CD14-positive monocyte (primary cell): ENCODE results near the gene TSHZ2. TPM values are rescaled to one million over a fixed set of nuclear protein-coding genes. Genes with fewer than 3 reads are reported as not detected.

Experiments
- DNase-seq, 3 donors: peaks; one replicate each; pipeline ENCODE4 v3.0.0-alpha.2; 2011 to 2022
- H2AFZ ChIP-seq: 2 replicates; pipeline ENCODE4 v1.6.0; 2012; ENCODE audit warnings: mild to moderate bottlenecking, low read depth, low read length, inconsistent platforms; ENCODE audit not compliant: insufficient read depth, poor library complexity, severe bottlenecking
- H3K27ac ChIP-seq, 2 donors: 1 replicate in 1 of 2; 2 replicates in 1 of 2; pipeline ENCODE4 v1.5.1; 2012 to 2013; ENCODE audit warnings: low read length in 2 of 2, control low read depth in 1 of 2, inconsistent platforms in 1 of 2, low read depth in 1 of 2, mild to moderate bottlenecking in 1 of 2
- H3K27me3 ChIP-seq, 2 donors: one replicate each; pipeline versions ENCODE4 v1.6.0 to v1.6.1; 2011 to 2013; ENCODE audit warnings: low read length in 2 of 2; ENCODE audit not compliant: control insufficient read depth in 2 of 2, insufficient read depth in 2 of 2
- H3K36me3 ChIP-seq, 2 donors: replicated peaks in 1 of 2; 1 replicate in 1 of 2; 2 replicates in 1 of 2; pipeline versions ENCODE4 v1.5.1 to v1.6.1; 2012 to 2013; ENCODE audit warnings: low read length in 2 of 2, control low read depth in 1 of 2, inconsistent platforms in 1 of 2, mild to moderate bottlenecking in 1 of 2; ENCODE audit not compliant: insufficient read depth in 2 of 2, control insufficient read depth in 1 of 2
- H3K4me1 ChIP-seq, 2 donors: 1 replicate in 1 of 2; 2 replicates in 1 of 2; pipeline versions ENCODE4 v1.5.1 to v1.6.1; 2012 to 2013; ENCODE audit warnings: low read length in 2 of 2, control low read depth in 1 of 2, inconsistent platforms in 1 of 2, mild to moderate bottlenecking in 1 of 2, moderate library complexity in 1 of 2; ENCODE audit not compliant: insufficient read depth in 2 of 2, control insufficient read depth in 1 of 2
- H3K4me2 ChIP-seq: replicated peaks from 2 replicates; pipeline ENCODE3; 2012; ENCODE audit warnings: low read length, moderate library complexity, mild to moderate bottlenecking; ENCODE audit not compliant: poor library complexity, severe bottlenecking; ENCODE audit errors: extremely low read depth
- H3K4me3 ChIP-seq, 3 experiments: fragments of 200-600 bp in 1 of 3; sonication (generic) in 1 of 3; replicated peaks in 1 of 3; 1 replicate in 2 of 3; 2 replicates in 1 of 3; pipeline ENCODE4 v1.5.1; 2011 to 2013; ENCODE audit warnings: low read length in 3 of 3, mild to moderate bottlenecking in 3 of 3, control low read depth in 2 of 3, low read depth in 2 of 3, inconsistent platforms in 1 of 3, moderate library complexity in 1 of 3
- H3K79me2 ChIP-seq: 2 replicates; pipeline ENCODE4 v1.6.0; 2012; ENCODE audit warnings: mild to moderate bottlenecking, control low read depth, inconsistent platforms, low read length, moderate library complexity; ENCODE audit not compliant: insufficient read depth
- H3K9ac ChIP-seq: 2 replicates; pipeline ENCODE4 v1.6.0; 2017; ENCODE audit warnings: low read length, mild to moderate bottlenecking; ENCODE audit not compliant: insufficient read depth, poor library complexity, severe bottlenecking
- H3K9me3 ChIP-seq, 2 donors: replicated peaks in 1 of 2; 1 replicate in 1 of 2; 2 replicates in 1 of 2; pipeline versions ENCODE4 v1.5.1 to v1.6.1; 2012 to 2013; ENCODE audit warnings: low read length in 2 of 2, control low read depth in 1 of 2; ENCODE audit not compliant: control insufficient read depth in 1 of 2, insufficient read depth in 1 of 2
- H4K20me1 ChIP-seq: 2 replicates; pipeline ENCODE4 v1.6.0; 2012; ENCODE audit warnings: mild to moderate bottlenecking, low read length, control low read depth, moderate library complexity; ENCODE audit not compliant: insufficient read depth
- H3K27ac Mint-ChIP-seq, 7 donors: one replicate each; pipeline ENCODE4 v1.8.0; 2020; ENCODE audit warnings: mild to moderate bottlenecking in 7 of 7, mixed read lengths in 7 of 7, moderate library complexity in 6 of 7, inconsistent platforms in 2 of 7
- H3K27me3 Mint-ChIP-seq, 3 donors: one replicate each; pipeline ENCODE4 v1.8.0; 2021 to 2022; ENCODE audit warnings: low read depth in 3 of 3, mild to moderate bottlenecking in 3 of 3, mixed read lengths in 3 of 3, moderate library complexity in 3 of 3, inconsistent platforms in 1 of 3
- H3K36me3 Mint-ChIP-seq, 2 donors: one replicate each; pipeline ENCODE4 v1.8.0; 2020; ENCODE audit warnings: mixed read lengths in 2 of 2, inconsistent platforms in 1 of 2, mild to moderate bottlenecking in 1 of 2
- H3K4me1 Mint-ChIP-seq: one replicate; pipeline ENCODE4 v1.8.0; 2020; ENCODE audit warnings: mild to moderate bottlenecking, mixed read lengths
- H3K4me3 Mint-ChIP-seq, 2 donors: one replicate each; pipeline ENCODE4 v1.8.0; 2020; ENCODE audit warnings: mild to moderate bottlenecking in 2 of 2, mixed read lengths in 2 of 2, moderate library complexity in 1 of 2
- H3K9me3 Mint-ChIP-seq, 7 donors: one replicate each; pipeline ENCODE4 v1.8.0; 2020 to 2022; ENCODE audit warnings: mixed read lengths in 7 of 7, mild to moderate bottlenecking in 6 of 7, moderate library complexity in 6 of 7, inconsistent platforms in 2 of 7
- CTCF ChIP-seq: fragments of 200-600 bp; IDR thresholded peaks from one replicate; pipeline ENCODE4 v1.8.0; 2022; ENCODE audit warnings: antibody characterized with exemption, mild to moderate bottlenecking
- WGBS: methylation state at CpG from one replicate; pipeline ENCODE4 v1.1.5; 2013; ENCODE audit warnings: missing lambda C conversion rate; ENCODE audit not compliant: insufficient coverage; 5-methylcytosine and 5-hydroxymethylcytosine counted together
- intact Hi-C, 2 donors: fragments of 100-400 bp; cut with micrococcal nuclease; formaldehyde crosslinking; loops; one replicate each; pipeline versions ENCODE4 v1.15.0 to v1.15.1; 2023
- polyA plus RNA-seq, 3 donors: library from polyadenylated mRNA; depleted of rRNA in 1 of 3; unstranded in 2 of 3; stranded (reverse) in 1 of 3; fragments of 300-500 nt in 2 of 3; fragments of >200 nt in 1 of 3; fragmentation: Illumina TruSeq in 2 of 3; gene quantifications; 1 replicate in 2 of 3; 2 replicates in 1 of 3; pipeline ENCODE4 v1.2.3, GENCODE V29; 2012 to 2021

TSHZ2 gene
- polyA plus RNA-seq, 3 donors, result not detected

GRCh38 chr20:53161073-53161472 lies 188.9 kb downstream of the TSHZ2 start:
- no peak overlapping the region for H3K9ac ChIP-seq
- no peaks in the 10 kb centered on the region for H3K27me3 ChIP-seq
- Mint-ChIP-seq H3K36me3 (no peaks in the 10 kb centered on the region), H3K27ac (no peak overlapping the region), H3K27me3 (peaks cover under 1 to 5% (median 2%) of the 10 kb centered on the region in 3 donors), H3K9me3 (peaks cover 0 to 5% (median 2%) of the 10 kb centered on the region in 7 donors), H3K4me3 (no peak overlapping the region), H3K4me1 (peaks cover 3% of the 10 kb centered on the region)
- WGBS, result 100% methylated on average over 1 of the region's 3 CpGs
- DNase-seq, result no peak
- TF ChIP-seq CTCF, result no peak
- no peaks in the 10 kb centered on the region for H3K4me1 ChIP-seq
- no peaks in the 10 kb centered on the region for H3K9me3 ChIP-seq
- intact Hi-C loops, result no loop called here
- H3K4me2 ChIP-seq, result no peak overlapping the region
- H3K27ac ChIP-seq, result no peak overlapping the region
- H3K36me3 ChIP-seq, result no peaks in the 10 kb centered on the region
- no peak overlapping the region for H3K4me3 ChIP-seq
- no peaks in the 10 kb centered on the region for H4K20me1 ChIP-seq
- H3K79me2 ChIP-seq, result no peaks in the 10 kb centered on the region
- no peak overlapping the region for H2AFZ ChIP-seq

DNA sequence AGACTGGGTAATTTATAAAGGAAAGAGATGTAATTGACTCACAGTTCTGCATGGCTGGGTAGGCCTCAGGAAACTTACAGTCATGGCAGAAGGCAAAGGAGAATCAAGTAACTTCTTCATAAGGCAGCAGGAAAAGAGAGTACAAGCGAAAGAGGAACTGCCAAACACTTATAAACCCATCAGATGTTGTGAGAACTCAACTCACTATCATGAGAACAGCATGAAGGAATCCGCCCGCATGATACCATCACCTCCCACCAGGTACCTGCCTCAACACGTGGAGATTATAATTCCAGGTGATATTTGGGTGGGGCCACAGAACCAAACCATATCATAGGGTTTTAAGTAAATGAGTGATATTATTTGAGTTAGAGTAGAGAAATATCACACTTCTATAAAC lies 189.3 kb downstream of the TSHZ2 start:
- no peak overlapping the region for H2AFZ ChIP-seq
- WGBS, result no CpG with 5 or more reads among the region's 4 CpGs
- H3K27me3 Mint-ChIP-seq, result peaks cover 1 to 5% (median 2%) of the 10 kb centered on the region in 3 donors
- no peak overlapping the region for H3K9ac ChIP-seq
- no peaks in the 10 kb centered on the region for H4K20me1 ChIP-seq
- no peaks in the 10 kb centered on the region for H3K79me2 ChIP-seq
- no peak for TF ChIP-seq CTCF
- intact Hi-C loops, result no loop called here
- H3K9me3 ChIP-seq, result no peaks in the 10 kb centered on the region
- H3K27me3 ChIP-seq, result no peaks in the 10 kb centered on the region
- no peak overlapping the region for H3K4me3 Mint-ChIP-seq
- H3K4me1 Mint-ChIP-seq, result peaks cover 3% of the 10 kb centered on the region
- no peak overlapping the region for H3K4me2 ChIP-seq
- peaks cover 0 to 5% (median 2%) of the 10 kb centered on the region in 7 donors for H3K9me3 Mint-ChIP-seq
- no peak overlapping the region for H3K4me3 ChIP-seq
- H3K36me3 ChIP-seq, result no peaks in the 10 kb centered on the region
- no peak for DNase-seq
- H3K4me1 ChIP-seq, result no peaks in the 10 kb centered on the region
- no peak overlapping the region for H3K27ac Mint-ChIP-seq
- H3K27ac ChIP-seq, result no peak overlapping the region
- no peaks in the 10 kb centered on the region for H3K36me3 Mint-ChIP-seq
